ENCODE data around the gene ZCCHC14.

- TF ChIP-seq REST (IDR thresholded peaks at IDR 0.05; ENCODE audit: low read depth): no peak
- TF ChIP-seq POLR2A (IDR thresholded peaks at IDR 0.05; ENCODE audit: borderline replicate concordance, extremely low read depth, insufficient read depth, insufficient read length): no peak
- TF ChIP-seq CTCF (IDR thresholded peaks at IDR 0.05 in 2 of 3, conservative IDR thresholded peaks at IDR 0.05 in 1 of 3; ENCODE audit: borderline replicate concordance in 1 of 3, insufficient read depth in 1 of 3, low read depth in 2 of 3, low read length in 2 of 3): no peak
- TF ChIP-seq EZH2phosphoT487 (IDR thresholded peaks at IDR 0.05; ENCODE audit: borderline replicate concordance): no peak
These were observed 125.3 kb downstream of the ZCCHC14 start for GRCh38 chr16:87367529-87367928.

Data from HCT116 (cell line).